ENCODE measurements around the gene CCDC148.

CCDC148 gene

GRCh38 chr2:158217593-158217992 lies 239.0 kb downstream of the CCDC148 start:
- TF ChIP-seq FOXM1 (IDR thresholded peaks at IDR 0.05; ENCODE audit: borderline replicate concordance, low read depth) (no peak), EGR1 (IDR thresholded peaks at IDR 0.05) (no peak), REST (IDR thresholded peaks at IDR 0.05; ENCODE audit: low read depth) (no peak), MAX (IDR thresholded peaks at IDR 0.05) (no peak), CEBPB (IDR thresholded peaks at IDR 0.05) (no peak), ZBTB7A (IDR thresholded peaks at IDR 0.05; ENCODE audit: low read depth) (no peak), TEAD4 (IDR thresholded peaks at IDR 0.05) (no peak), NFIC (IDR thresholded peaks at IDR 0.05) (no peak), CREB1 (IDR thresholded peaks at IDR 0.05; ENCODE audit: low read depth) (no peak), TCF12 (IDR thresholded peaks at IDR 0.05; ENCODE audit: low read depth) (no peak), TAF1 (IDR thresholded peaks at IDR 0.05; ENCODE audit: low read depth) (no peak)
- TF ChIP-seq, protein P1, sequence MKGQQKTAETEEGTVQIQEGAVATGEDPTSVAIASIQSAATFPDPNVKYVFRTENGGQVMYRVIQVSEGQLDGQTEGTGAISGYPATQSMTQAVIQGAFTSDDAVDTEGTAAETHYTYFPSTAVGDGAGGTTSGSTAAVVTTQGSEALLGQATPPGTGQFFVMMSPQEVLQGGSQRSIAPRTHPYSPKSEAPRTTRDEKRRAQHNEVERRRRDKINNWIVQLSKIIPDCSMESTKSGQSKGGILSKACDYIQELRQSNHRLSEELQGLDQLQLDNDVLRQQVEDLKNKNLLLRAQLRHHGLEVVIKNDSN (IDR thresholded peaks at IDR 0.05) = no peak

DNA sequence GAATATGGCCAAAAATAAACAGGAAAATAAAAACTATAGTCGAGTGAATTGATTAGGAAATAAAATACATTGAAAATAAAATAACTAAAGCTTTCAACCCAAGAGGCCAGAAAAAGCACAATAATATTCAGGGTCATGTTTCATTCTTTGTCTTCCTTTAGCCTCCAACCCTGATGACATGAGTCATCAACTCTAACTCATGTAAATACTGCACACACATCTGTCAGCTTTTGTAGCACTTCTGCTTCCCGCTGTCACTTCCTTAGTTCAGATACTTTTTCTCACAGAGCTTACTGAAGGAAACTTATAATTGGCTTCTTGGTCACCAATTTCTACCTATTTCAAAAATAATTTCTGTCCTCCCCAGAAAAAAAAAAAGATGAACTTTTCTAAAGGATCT lies 242.1 kb downstream of the CCDC148 start:
- no peak for TF ChIP-seq REST (IDR thresholded peaks at IDR 0.05; ENCODE audit: low read depth)
- TF ChIP-seq CREB1 (IDR thresholded peaks at IDR 0.05; ENCODE audit: low read depth) = no peak
- TF ChIP-seq FOXM1 (IDR thresholded peaks at IDR 0.05; ENCODE audit: borderline replicate concordance, low read depth) = no peak
- no peak for TF ChIP-seq TAF1 (IDR thresholded peaks at IDR 0.05; ENCODE audit: low read depth)
- TF ChIP-seq, protein P1 (IDR thresholded peaks at IDR 0.05) = no peak
- no peak for TF ChIP-seq MAX (IDR thresholded peaks at IDR 0.05)
- TF ChIP-seq EGR1 (IDR thresholded peaks at IDR 0.05) = no peak
- no peak for TF ChIP-seq RAD21 (IDR thresholded peaks at IDR 0.05; ENCODE audit: low read depth)
- no peak for TF ChIP-seq EP300 (IDR thresholded peaks at IDR 0.05; ENCODE audit: borderline replicate concordance)
- TF ChIP-seq TCF12 (IDR thresholded peaks at IDR 0.05; ENCODE audit: low read depth) = no peak
- TF ChIP-seq TEAD4 (IDR thresholded peaks at IDR 0.05) = no peak
- no peak for TF ChIP-seq NFIC (IDR thresholded peaks at IDR 0.05)
- no peak for TF ChIP-seq CEBPB (IDR thresholded peaks at IDR 0.05)
- no peak for TF ChIP-seq ZBTB7A (IDR thresholded peaks at IDR 0.05; ENCODE audit: low read depth)
- no peak for TF ChIP-seq YY1 (IDR thresholded peaks at IDR 0.05; ENCODE audit: low read depth)

- no peak for TF ChIP-seq MAX (IDR thresholded peaks at IDR 0.05)
- TF ChIP-seq EGR1 (IDR thresholded peaks at IDR 0.05) = no peak
- no peak for TF ChIP-seq TAF1 (IDR thresholded peaks at IDR 0.05; ENCODE audit: low read depth)
- no peak for TF ChIP-seq NFIC (IDR thresholded peaks at IDR 0.05)
- TF ChIP-seq, protein P1 (IDR thresholded peaks at IDR 0.05) = no peak
- TF ChIP-seq TCF12 (IDR thresholded peaks at IDR 0.05; ENCODE audit: low read depth) = no peak
- no peak for TF ChIP-seq EP300 (IDR thresholded peaks at IDR 0.05; ENCODE audit: borderline replicate concordance)
- no peak for TF ChIP-seq CREB1 (IDR thresholded peaks at IDR 0.05; ENCODE audit: low read depth)
- TF ChIP-seq FOXM1 (IDR thresholded peaks at IDR 0.05; ENCODE audit: borderline replicate concordance, low read depth) = no peak
- TF ChIP-seq RAD21 (IDR thresholded peaks at IDR 0.05; ENCODE audit: low read depth) = no peak
- no peak for TF ChIP-seq ZBTB7A (IDR thresholded peaks at IDR 0.05; ENCODE audit: low read depth)
- TF ChIP-seq REST (IDR thresholded peaks at IDR 0.05; ENCODE audit: low read depth) = no peak
- no peak for TF ChIP-seq TEAD4 (IDR thresholded peaks at IDR 0.05)
- no peak for TF ChIP-seq YY1 (IDR thresholded peaks at IDR 0.05; ENCODE audit: low read depth)
- no peak for TF ChIP-seq CEBPB (IDR thresholded peaks at IDR 0.05)
These were observed 242.8 kb downstream of the CCDC148 start for GRCh38 chr2:158213773-158214172.

DNA sequence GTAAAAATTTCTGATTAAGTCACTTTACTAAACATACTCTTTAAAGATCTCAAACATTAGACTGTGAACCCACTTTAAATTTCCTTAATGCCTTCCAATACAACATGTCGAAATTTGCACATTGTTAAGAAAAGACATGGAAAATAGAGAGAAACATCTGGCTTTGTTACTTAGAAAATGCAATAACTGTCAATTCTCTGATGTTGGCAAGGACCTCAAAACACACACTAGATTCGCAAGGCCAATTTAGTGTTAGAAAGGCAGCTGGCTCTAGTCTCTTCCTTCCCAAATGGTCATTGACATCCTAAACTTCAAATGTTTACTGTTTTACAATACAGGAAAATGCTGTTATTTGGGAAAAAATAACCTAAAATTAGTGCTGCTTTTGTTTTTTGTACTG lies 244.3 kb downstream of the CCDC148 start:
- TF ChIP-seq TEAD4 (IDR thresholded peaks at IDR 0.05) (no peak), EGR1 (IDR thresholded peaks at IDR 0.05) (no peak), EP300 (IDR thresholded peaks at IDR 0.05; ENCODE audit: borderline replicate concordance) (no peak), CREB1 (IDR thresholded peaks at IDR 0.05; ENCODE audit: low read depth) (no peak), CEBPB (IDR thresholded peaks at IDR 0.05) (no peak), FOXM1 (IDR thresholded peaks at IDR 0.05; ENCODE audit: borderline replicate concordance, low read depth) (no peak), MAX (IDR thresholded peaks at IDR 0.05) (no peak), RAD21 (IDR thresholded peaks at IDR 0.05; ENCODE audit: low read depth) (no peak), TCF12 (IDR thresholded peaks at IDR 0.05; ENCODE audit: low read depth) (no peak), ZBTB7A (IDR thresholded peaks at IDR 0.05; ENCODE audit: low read depth) (no peak), YY1 (IDR thresholded peaks at IDR 0.05; ENCODE audit: low read depth) (no peak)
- TF ChIP-seq, protein P1 (IDR thresholded peaks at IDR 0.05) = no peak

All from Ishikawa (cell line).